GM12878 (cell line): Measurements from ENCODE around the gene GGCX.

Source experiments
- ATF7 ChIP-seq: fragments of 450-650 bp; IDR thresholded peaks from 2 replicates; pipeline ENCODE4 v1.6.1; 2016; ENCODE audit warnings: low read depth, mild to moderate bottlenecking
- CREB1 ChIP-seq: IDR thresholded peaks from 2 replicates; pipeline ENCODE4 v1.6.1; 2012; ENCODE audit warnings: low read depth, mild to moderate bottlenecking, inconsistent platforms
- MAX ChIP-seq: IDR thresholded peaks from 2 replicates; pipeline ENCODE4 v1.6.1; 2012; ENCODE audit warnings: low read depth, low read length, improper control_type of control experiment
- NFYB ChIP-seq: IDR thresholded peaks from 2 replicates; pipeline ENCODE4 v1.6.1; 2011; ENCODE audit warnings: low read depth, mild to moderate bottlenecking, low read length, improper control_type of control experiment, moderate library complexity; ENCODE audit not compliant: insufficient read depth
- POLR2A ChIP-seq: IDR thresholded peaks from 2 replicates; pipeline ENCODE4 v1.6.1; 2011; ENCODE audit warnings: low read depth, mild to moderate bottlenecking, low read length
- RFX5 ChIP-seq: IDR thresholded peaks from 2 replicates; pipeline ENCODE4 v1.6.1; 2011; ENCODE audit warnings: low read depth, low read length, improper control_type of control experiment
- TBL1XR1 ChIP-seq: IDR thresholded peaks from 2 replicates; pipeline ENCODE4 v1.6.1; 2012; ENCODE audit warnings: low read depth, low read length, improper control_type of control experiment
- YY1 ChIP-seq: IDR thresholded peaks from 2 replicates; pipeline ENCODE4 v1.6.1; 2011; ENCODE audit warnings: low read depth, mild to moderate bottlenecking, low read length
- ZBTB33 ChIP-seq: fragments of 450-650 bp; IDR thresholded peaks from 2 replicates; pipeline ENCODE4 v1.6.1; 2017; ENCODE audit warnings: mild to moderate bottlenecking
- TF ChIP-seq, protein P1 (sequence below): fragments of 450-650 bp; IDR thresholded peaks from 2 replicates; pipeline ENCODE4 v1.6.1; 2017; ENCODE audit warnings: antibody characterized with exemption, mild to moderate bottlenecking, moderate library complexity
- TF ChIP-seq, protein P2 (sequence below), 3 experiments: IDR thresholded peaks in 2 of 3; conservative IDR thresholded peaks in 1 of 3; 2 replicates each; pipeline ENCODE4 v1.5.1; 2011; ENCODE audit warnings: low read depth in 3 of 3, low read length in 3 of 3, mild to moderate bottlenecking in 3 of 3, control low read depth in 2 of 3, moderate library complexity in 2 of 3, inconsistent platforms in 1 of 3, mixed read lengths in 1 of 3; ENCODE audit not compliant: control insufficient read depth in 2 of 3, insufficient read depth in 1 of 3; ENCODE audit errors: extremely low read depth in 1 of 3

DNA sequence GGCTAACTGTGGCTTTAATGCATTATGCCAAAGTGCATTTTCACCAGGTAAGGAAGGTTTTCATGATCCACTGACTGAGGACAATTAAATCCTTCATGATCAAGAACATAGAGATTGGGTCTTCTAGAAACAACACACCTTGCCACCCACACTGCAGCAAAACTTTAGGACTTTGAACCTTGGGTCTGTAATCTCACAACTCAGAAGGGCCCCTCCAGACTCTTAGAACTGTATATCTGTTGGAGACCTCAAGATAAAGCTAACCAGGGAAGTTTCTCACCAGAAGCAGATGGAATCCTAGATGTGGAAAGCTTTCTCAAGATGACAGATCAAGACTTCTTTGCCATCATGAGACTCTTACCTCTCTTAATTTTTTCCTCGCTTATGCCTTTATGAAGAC lies 64.9 kb downstream of the GGCX start:
- TF ChIP-seq NFYB = no peak
- TF ChIP-seq RFX5 = no peak
- TF ChIP-seq POLR2A = no peak
- TF ChIP-seq TBL1XR1 = no peak
- TF ChIP-seq ZBTB33 = no peak
- TF ChIP-seq ATF7 = no peak
- no peak for TF ChIP-seq MAX
- TF ChIP-seq YY1 = no peak
- TF ChIP-seq CREB1 = no peak
- TF ChIP-seq, protein P1, sequence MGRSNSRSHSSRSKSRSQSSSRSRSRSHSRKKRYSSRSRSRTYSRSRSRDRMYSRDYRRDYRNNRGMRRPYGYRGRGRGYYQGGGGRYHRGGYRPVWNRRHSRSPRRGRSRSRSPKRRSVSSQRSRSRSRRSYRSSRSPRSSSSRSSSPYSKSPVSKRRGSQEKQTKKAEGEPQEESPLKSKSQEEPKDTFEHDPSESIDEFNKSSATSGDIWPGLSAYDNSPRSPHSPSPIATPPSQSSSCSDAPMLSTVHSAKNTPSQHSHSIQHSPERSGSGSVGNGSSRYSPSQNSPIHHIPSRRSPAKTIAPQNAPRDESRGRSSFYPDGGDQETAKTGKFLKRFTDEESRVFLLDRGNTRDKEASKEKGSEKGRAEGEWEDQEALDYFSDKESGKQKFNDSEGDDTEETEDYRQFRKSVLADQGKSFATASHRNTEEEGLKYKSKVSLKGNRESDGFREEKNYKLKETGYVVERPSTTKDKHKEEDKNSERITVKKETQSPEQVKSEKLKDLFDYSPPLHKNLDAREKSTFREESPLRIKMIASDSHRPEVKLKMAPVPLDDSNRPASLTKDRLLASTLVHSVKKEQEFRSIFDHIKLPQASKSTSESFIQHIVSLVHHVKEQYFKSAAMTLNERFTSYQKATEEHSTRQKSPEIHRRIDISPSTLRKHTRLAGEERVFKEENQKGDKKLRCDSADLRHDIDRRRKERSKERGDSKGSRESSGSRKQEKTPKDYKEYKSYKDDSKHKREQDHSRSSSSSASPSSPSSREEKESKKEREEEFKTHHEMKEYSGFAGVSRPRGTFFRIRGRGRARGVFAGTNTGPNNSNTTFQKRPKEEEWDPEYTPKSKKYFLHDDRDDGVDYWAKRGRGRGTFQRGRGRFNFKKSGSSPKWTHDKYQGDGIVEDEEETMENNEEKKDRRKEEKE = no peak
- TF ChIP-seq, protein P2, sequence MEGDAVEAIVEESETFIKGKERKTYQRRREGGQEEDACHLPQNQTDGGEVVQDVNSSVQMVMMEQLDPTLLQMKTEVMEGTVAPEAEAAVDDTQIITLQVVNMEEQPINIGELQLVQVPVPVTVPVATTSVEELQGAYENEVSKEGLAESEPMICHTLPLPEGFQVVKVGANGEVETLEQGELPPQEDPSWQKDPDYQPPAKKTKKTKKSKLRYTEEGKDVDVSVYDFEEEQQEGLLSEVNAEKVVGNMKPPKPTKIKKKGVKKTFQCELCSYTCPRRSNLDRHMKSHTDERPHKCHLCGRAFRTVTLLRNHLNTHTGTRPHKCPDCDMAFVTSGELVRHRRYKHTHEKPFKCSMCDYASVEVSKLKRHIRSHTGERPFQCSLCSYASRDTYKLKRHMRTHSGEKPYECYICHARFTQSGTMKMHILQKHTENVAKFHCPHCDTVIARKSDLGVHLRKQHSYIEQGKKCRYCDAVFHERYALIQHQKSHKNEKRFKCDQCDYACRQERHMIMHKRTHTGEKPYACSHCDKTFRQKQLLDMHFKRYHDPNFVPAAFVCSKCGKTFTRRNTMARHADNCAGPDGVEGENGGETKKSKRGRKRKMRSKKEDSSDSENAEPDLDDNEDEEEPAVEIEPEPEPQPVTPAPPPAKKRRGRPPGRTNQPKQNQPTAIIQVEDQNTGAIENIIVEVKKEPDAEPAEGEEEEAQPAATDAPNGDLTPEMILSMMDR (IDR thresholded peaks at IDR 0.05 in 2 of 3, conservative IDR thresholded peaks at IDR 0.05 in 1 of 3; ENCODE audit: control insufficient read depth in 2 of 3, extremely low read depth in 1 of 3, insufficient read depth in 1 of 3, low read depth in 3 of 3, low read length in 3 of 3) = no peak
